Tibial nerve (tissue), 3 donors: ENCODE data around the gene SLC37A1.

Experiments used
- CTCF ChIP-seq, 5 experiments: fragments of 200-600 bp in 3 of 5; fragments of 450-650 bp in 2 of 5; sonication (generic) in 3 of 5; IDR thresholded peaks; one replicate each; pipeline ENCODE4 v1.5.1; 2016 to 2019; ENCODE audit warnings: antibody characterized with exemption in 5 of 5, mild to moderate bottlenecking in 3 of 5, moderate library complexity in 2 of 5
- POLR2A ChIP-seq, 2 donors: fragments of 450-650 bp; IDR thresholded peaks; one replicate each; pipeline ENCODE4 v1.6.1; 2017; ENCODE audit warnings: antibody characterized with exemption in 2 of 2, mild to moderate bottlenecking in 2 of 2, moderate library complexity in 2 of 2

DNA sequence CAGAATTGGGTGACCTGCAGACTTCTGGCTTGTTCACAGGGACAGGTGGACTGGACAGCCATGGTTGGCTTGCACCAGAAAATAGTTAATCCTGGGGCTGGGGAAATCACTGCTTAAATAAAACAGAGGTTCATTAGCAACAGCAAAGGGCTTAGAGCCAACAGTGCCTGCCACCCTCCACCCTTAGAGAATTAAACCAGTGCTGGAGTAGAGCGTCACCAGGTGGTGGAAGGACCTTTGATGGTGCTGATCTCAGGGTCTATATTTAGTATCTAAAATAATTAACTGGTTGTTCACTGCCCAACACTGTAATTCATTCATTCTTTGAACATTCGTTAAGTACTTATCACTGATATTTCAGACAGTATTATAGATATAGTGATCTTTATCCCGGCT, 105.1 kb downstream of the SLC37A1 start:
- TF ChIP-seq CTCF (IDR thresholded peaks at IDR 0.05) (no peak), POLR2A (IDR thresholded peaks at IDR 0.05) (no peak)
